ENCODE data around the gene BLM. TPM values are rescaled to one million over a fixed set of nuclear protein-coding genes. Genes with fewer than 3 reads are reported as not detected.
A peak's percentile ranks its signal among the peaks of the same experiment; 100 is the strongest.

BLM gene
- total and polyA plus RNA-seq, 2 of the 4 experiments (the other 2 are of a cell fraction) = 2.5 to 6.5 TPM

GRCh38 chr15:90743407-90743806, 26.3 kb downstream of the BLM start:
- H3K14ac ChIP-seq (replicated peaks; ENCODE audit: low read depth, low read length) = 0 out of 2 replicates have a peak overlapping the region, but pooled peaks have one; percentile 14
- H2BK5ac ChIP-seq (ENCODE audit: low read depth, low read length, poor library complexity, severe bottlenecking) = no peak overlapping the region
- in situ Hi-C loops (cut with MboI; ENCODE audit: low sequenced_read_pairs) = no loop called here
- ATAC-seq (ENCODE audit: low read depth) = no peak
- no peaks in the 10 kb centered on the region for H3K4me1 ChIP-seq (ENCODE audit: control insufficient read depth, insufficient read depth, low read length)
- no peak overlapping the region for H2BK120ac ChIP-seq (ENCODE audit: low read depth, low read length)
- no peak for TF ChIP-seq CTCF (conservative IDR thresholded peaks at IDR 0.05; ENCODE audit: low read depth, low read length)
- no peak for TF ChIP-seq RCOR1 (IDR thresholded peaks at IDR 0.05; ENCODE audit: insufficient replicate concordance, low read length)
- TF ChIP-seq RAD21 (IDR thresholded peaks at IDR 0.05; ENCODE audit: low read length) = no peak
- no peak for TF ChIP-seq USF2 (IDR thresholded peaks at IDR 0.05; ENCODE audit: low read depth, low read length)
- H3K27ac ChIP-seq (ENCODE audit: insufficient read depth, low read length) = no peak overlapping the region
- H4K8ac ChIP-seq (ENCODE audit: low read depth in 2 of 2, low read length in 2 of 2) = no peak overlapping the region
- H3K4me2 ChIP-seq (ENCODE audit: low read depth, low read length) = no peak overlapping the region
- H2AFZ ChIP-seq (replicated peaks; ENCODE audit: low read length, poor library complexity) = no peak overlapping the region
- ChIA-PET CTCF (no interaction called here), POLR2A (ENCODE audit: unreplicated experiment) (no interaction called here)
- no peak overlapping the region for H2AK9ac ChIP-seq (replicated peaks; ENCODE audit: low read depth, low read length, poor library complexity)
- dilution Hi-C loops (cut with HindIII; ENCODE audit: low sequenced_read_pairs, unreplicated experiment) = no loop called here
- no peak overlapping the region for H3K56ac ChIP-seq (ENCODE audit: extremely low read depth, insufficient read depth, low read length)
- no peak overlapping the region for H4K5ac ChIP-seq (ENCODE audit: low read depth, low read length)
- no peak overlapping the region for H3K9ac ChIP-seq (ENCODE audit: low read depth, low read length)
- H3K9me3 ChIP-seq (ENCODE audit: control insufficient read depth, insufficient read depth, low read length) = no peaks in the 10 kb centered on the region
- no peak overlapping the region for H3K18ac ChIP-seq (ENCODE audit: low read depth, low read length)
- WGBS, 2 experiments (ENCODE audit: extremely low coverage in 2 of 2, insufficient read length in 1 of 2) = no CpG with 5 or more reads among the region's 1 CpG
- H3K4ac ChIP-seq (ENCODE audit: low read depth, low read length) = no peak overlapping the region
- intact Hi-C loops (cut with micrococcal nuclease) = no loop called here
- H4K20me1 ChIP-seq (ENCODE audit: insufficient read depth, low read length) = no peaks in the 10 kb centered on the region
- no peak overlapping the region for H3K4me3 ChIP-seq (ENCODE audit: insufficient read depth, low read depth, low read length)
- H3K36me3 ChIP-seq (ENCODE audit: control insufficient read depth, insufficient read depth, low read length) = no peaks in the 10 kb centered on the region
- H2AK5ac ChIP-seq (ENCODE audit: low read depth, low read length) = no peak overlapping the region
- H3K79me1 ChIP-seq (ENCODE audit: low read depth in 1 of 2, low read length in 2 of 2) = peaks cover 7 to 28% of the 10 kb centered on the region in 2 experiments
- DNase-seq = no peak
- no peaks in the 10 kb centered on the region for H3K9me1 ChIP-seq (ENCODE audit: insufficient read depth, low read length)
- H2BK20ac ChIP-seq (ENCODE audit: low read depth, low read length) = no peak overlapping the region
- H4K91ac ChIP-seq (ENCODE audit: insufficient read depth, low read depth, low read length) = no peak overlapping the region
- no peak overlapping the region for H3K23ac ChIP-seq (ENCODE audit: low read depth, low read length)
- H3K27me3 ChIP-seq (ENCODE audit: control insufficient read depth, insufficient read depth, low read length) = no peaks in the 10 kb centered on the region
- BruUV-seq (replicated peaks) = no TSS peak
- no peak overlapping the region for H2BK15ac ChIP-seq (ENCODE audit: low read depth, low read length)
